Measurements from ENCODE around the gene OPCML.

Gene OPCML

GRCh38 chr11:133070021-133070713 is 462.1 kb downstream of the OPCML start:
- no peak for DNase-seq (ENCODE audit: low spot score)

GRCh38 chr11:133065847-133066485 is 466.3 kb downstream of the OPCML start:
- no peak for DNase-seq (ENCODE audit: low spot score)

GRCh38 chr11:133064961-133065360 is 467.3 kb downstream of the OPCML start:
- DNase-seq (ENCODE audit: low spot score) = no peak

GRCh38 chr11:133064152-133064877 is 468.0 kb downstream of the OPCML start:
- DNase-seq (ENCODE audit: low spot score) = no peak

GRCh38 chr11:133058501-133058900 is 473.8 kb downstream of the OPCML start:
- no peak for DNase-seq (ENCODE audit: low spot score)

- DNase-seq (ENCODE audit: low spot score) = no peak
These were observed 479.1 kb downstream of the OPCML start for GRCh38 chr11:133053124-133053776.

GRCh38 chr11:133052537-133052936 is 479.8 kb downstream of the OPCML start:
- DNase-seq (ENCODE audit: low spot score) = no peak

- DNase-seq (ENCODE audit: low spot score) = no peak
These were observed 482.9 kb downstream of the OPCML start for GRCh38 chr11:133049244-133050019.

GRCh38 chr11:133048270-133048669 is 484.0 kb downstream of the OPCML start:
- no peak for DNase-seq (ENCODE audit: low spot score)

- DNase-seq (ENCODE audit: low spot score) = no peak
These were observed 484.6 kb downstream of the OPCML start for GRCh38 chr11:133047771-133048115.

- DNase-seq (ENCODE audit: low spot score) = no peak
These were observed 485.1 kb downstream of the OPCML start for GRCh38 chr11:133047036-133047770.

GRCh38 chr11:133046252-133046651 is 486.0 kb downstream of the OPCML start:
- no peak for DNase-seq (ENCODE audit: low spot score)

- no peak for DNase-seq (ENCODE audit: low spot score)
These were observed 490.1 kb downstream of the OPCML start for GRCh38 chr11:133041928-133042882.

- DNase-seq (ENCODE audit: low spot score) = no peak
These were observed 491.1 kb downstream of the OPCML start for GRCh38 chr11:133041181-133041580.

- DNase-seq (ENCODE audit: low spot score) = no peak
These were observed 491.9 kb downstream of the OPCML start for GRCh38 chr11:133040289-133040900.

GRCh38 chr11:133038850-133039249 is 493.5 kb downstream of the OPCML start:
- DNase-seq (ENCODE audit: low spot score) = no peak

GRCh38 chr11:133034929-133035328 is 497.4 kb downstream of the OPCML start:
- no peak for DNase-seq (ENCODE audit: low spot score)

- no peak for DNase-seq (ENCODE audit: low spot score)
These were observed 503.2 kb downstream of the OPCML start for GRCh38 chr11:133029107-133029506.

- no peak for DNase-seq (ENCODE audit: low spot score)
These were observed 505.3 kb downstream of the OPCML start for GRCh38 chr11:133026952-133027351.

GRCh38 chr11:133024301-133024700 is 508.0 kb downstream of the OPCML start:
- DNase-seq (ENCODE audit: low spot score) = no peak
